Limb (tissue), 2 donors: ENCODE data around the gene EPB41.

Source experiments
- DNase-seq, 2 donors: peaks; one replicate each; pipeline ENCODE4 v3.0.0-alpha.2; 2016; ENCODE audit errors: extremely low spot score in 2 of 2

Gene EPB41

GRCh38 chr1:28890836-28891235 is 23.5 kb upstream of the EPB41 start:
- DNase-seq: no peak

- no peak for DNase-seq
Measured at GRCh38 chr1:28891256-28891655, 23.1 kb upstream of the EPB41 start.

DNA sequence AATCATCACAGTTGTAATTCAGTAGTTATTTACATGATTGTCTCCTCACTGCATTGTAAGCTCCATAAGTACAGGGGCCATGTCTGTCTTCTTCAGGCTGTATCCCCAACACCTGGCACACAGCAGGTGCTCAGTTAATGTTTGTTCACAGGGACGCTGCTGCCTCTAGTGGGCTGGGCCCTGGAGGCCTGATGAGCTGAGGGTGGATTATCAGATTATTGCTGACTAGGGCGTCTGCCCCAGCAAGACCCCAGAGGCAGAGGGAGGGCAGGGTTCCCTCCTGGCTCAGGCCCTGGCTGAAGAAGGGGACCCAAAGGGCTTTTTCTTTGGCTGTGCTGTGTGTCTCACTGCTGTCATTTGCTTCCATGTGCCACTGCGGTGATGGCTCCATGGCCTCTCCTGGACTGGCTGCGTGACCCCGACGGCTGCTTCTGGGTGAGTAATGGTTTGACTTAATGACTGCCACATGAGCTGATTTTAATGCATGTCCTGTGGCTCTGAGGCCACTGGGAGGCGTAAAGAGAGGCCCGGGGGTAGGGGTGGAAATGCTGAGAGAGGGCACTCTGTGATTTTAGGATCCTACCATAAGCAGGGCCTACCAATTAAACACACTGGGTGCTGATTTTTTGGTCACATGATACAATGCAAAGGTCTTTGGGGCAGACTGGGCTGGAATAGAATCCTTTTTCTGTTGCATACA is 20.8 kb upstream of the EPB41 start:
- DNase-seq: no peak

GRCh38 chr1:28894785-28895184 is 19.6 kb upstream of the EPB41 start:
- DNase-seq: no peak

DNA sequence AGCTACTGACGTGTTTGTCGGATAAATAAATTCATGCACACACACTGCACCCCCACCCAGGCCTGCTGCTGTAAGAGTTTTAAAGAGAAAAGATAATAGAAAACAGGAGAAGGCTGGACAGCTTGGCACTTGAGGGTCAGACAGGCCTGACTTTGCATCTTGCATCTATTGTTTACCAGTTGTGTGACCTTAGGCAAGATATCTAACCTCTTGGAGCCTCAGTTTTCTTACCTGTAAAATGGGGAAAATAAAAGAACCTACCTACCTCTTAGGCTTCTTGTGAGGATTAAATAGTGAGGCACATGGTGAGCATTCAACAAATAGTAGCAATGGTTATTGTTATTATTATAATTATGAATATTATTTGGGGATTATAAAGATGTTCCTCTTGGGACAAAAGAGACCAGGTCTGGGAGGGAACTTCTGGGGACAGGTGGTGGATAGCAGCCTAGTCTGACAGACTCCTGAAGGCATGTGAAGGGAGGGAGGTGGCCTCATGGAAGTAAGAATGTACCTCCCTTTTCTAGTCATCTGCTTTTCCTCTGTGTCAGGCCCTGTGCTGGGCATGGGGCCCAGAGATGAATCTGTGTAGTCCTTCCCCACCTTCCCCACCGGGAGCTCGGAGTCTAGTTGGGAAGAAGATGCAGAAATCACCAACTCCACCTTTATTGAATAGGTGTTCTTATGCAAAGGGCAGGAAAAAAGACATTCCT is 18.3 kb upstream of the EPB41 start:
- DNase-seq: no peak

DNA sequence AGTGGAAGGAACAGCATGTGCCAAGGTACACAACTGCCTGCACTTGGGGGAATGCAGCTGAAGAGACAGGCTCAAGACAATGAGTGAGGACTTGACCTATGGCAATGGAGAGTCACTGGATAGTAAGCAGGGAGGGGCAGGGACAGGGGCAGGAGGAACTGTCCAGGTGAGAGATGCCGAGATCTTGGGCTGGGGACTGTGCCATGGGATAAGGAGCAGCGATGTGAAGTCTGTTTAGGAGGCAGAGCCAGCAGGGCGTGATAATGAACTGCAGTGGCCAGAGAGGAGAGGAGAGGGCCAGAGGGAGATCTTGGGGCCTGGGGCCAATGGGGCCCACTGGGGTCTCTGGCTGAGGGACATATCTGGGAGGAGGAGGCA is 17.8 kb upstream of the EPB41 start:
- DNase-seq: no peak

DNA sequence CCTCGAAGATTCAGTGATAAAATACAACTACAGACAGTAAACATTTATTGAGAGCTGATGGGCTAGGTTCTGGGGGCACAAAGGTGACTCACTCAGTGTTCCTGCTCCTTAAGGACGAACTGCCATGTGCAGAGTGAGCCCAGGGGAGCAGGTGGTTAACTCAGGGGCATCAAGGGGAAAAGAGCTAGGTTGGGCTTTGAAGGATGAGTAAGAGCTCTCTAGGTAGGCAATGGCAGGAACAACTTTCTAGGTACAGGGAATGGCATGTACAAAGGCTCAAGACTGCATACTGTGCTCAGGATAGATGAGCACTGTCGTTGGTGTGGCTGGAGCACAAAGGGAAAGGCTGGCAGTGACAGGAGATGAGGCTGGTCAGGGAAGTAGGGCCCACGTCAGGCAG is 16.6 kb upstream of the EPB41 start:
- no peak for DNase-seq

DNA sequence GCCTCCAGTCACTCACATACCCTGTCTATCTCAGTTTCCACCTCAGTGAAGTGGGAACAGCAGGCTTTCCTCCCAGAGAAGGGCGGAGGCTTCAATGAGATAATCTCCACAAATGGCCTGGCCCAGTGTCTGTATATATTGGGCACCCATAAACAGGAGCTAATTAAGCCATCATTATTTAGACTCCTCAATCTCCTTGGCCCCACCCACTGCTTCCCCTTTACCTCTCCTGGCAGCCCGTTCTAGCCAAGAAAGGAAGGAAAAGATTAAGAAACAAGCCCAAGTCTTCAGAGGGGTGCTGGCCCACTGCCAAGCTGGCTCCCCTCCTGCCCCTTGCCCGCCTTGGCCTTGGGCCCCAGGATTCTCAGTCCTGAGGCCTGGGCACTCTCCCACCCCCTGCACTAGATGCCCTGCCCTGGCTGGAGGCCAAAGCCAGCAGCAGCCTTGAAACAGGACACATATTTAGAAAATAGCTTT is 15.9 kb upstream of the EPB41 start:
- no peak for DNase-seq

- DNase-seq: no peak
Measured at GRCh38 chr1:28899267-28899666, 15.1 kb upstream of the EPB41 start.

DNA sequence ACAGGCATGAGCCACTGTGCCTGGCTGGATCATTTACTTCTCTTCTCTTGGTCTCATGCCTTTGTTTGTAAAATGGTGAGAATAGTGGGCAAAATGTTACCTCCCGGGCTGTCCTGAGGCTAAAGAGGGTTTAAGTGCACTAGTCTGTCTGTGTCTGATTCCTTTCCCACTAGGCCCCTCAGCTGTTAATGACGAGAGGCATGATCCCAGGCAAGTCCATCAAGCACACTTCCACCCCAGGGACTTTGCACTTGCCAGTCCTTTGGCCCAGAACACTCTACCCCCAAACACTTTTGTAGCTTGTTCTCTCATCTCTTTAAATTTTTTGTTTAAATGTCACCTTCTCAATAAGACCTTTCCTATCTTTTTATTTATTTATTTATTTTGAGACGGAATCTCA is 13.8 kb upstream of the EPB41 start:
- DNase-seq: no peak

- DNase-seq: no peak
Measured at GRCh38 chr1:28902738-28903137, 11.6 kb upstream of the EPB41 start.

DNA sequence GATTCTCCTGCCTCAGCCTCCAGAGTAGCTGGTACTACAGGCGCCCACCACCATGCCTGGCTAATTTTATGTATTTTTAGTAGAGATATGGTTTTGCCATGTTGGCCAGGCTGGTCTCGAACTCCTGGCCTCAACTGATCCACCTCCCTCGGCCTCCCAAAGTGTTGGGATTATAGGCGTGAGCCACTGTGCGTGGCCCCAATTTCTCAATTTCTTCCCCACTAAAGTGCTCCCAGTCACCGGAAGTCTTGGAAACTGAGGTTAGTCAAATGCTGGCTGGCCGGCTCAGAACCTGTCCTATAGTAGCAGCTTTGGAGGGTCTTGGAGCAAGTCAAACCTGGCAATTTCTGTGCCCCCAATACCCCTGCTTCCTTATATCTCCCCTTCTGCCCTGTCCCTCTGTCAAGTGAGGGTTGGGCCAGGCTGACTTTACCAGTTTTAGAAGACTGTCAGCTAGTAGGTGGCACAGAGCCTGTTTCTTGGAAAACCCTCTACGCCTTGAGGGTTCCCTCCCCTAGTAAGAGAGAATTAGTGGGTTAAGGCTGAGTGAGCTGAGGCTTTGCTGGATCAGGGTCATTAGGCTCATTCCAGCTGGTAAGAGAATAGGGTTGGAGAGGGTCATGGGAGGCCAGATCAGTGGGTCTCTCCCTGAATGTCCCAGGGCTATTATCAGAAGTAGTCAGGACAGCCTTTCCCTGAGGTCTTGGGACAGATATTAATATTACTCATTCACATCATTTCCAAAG is 8.3 kb upstream of the EPB41 start:
- no peak for DNase-seq

GRCh38 chr1:28909198-28909597 is 5.2 kb upstream of the EPB41 start:
- DNase-seq: no peak

DNA sequence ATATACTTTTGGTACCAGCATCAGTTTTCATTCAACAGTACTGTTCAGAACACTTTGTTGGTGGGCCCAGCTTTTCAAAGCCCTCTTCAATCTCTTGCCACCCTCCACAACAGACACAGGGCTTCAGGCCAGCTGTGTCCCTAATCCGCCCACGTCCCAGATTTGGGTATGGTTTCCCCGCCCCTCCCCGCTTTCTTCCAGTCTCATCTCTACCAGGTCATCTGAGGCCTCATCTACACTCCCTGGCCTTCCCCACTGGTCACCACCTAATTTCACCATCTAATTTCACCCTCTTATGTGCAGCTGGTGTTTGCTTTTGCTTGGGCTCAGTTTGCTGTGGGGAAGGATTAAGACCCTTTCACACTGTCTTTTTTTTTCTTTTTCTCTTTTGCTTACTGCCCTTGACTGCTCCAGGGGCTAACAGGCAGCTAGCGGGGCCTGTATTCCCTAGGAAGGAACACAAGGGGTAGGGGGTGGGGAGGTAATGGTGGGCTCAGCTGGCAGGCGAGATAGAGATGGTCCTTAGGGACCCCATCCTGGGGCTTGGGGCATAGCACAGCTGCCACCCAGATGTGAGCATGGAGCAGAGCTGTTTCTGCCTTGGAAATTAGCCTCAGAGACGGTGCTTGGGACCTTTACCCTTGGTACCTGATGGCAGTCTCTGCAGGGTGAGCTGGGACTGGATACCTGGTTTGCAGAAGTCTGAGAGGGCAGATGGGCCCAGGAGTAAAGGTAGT is 3.8 kb upstream of the EPB41 start:
- DNase-seq: no peak

- no peak for DNase-seq
Measured at GRCh38 chr1:28913786-28914227, 562 bp upstream of the EPB41 start.

- DNase-seq: peak in 1 of 2 donors; percentile 21
Measured at GRCh38 chr1:28915031-28915895, 894 bp downstream of the EPB41 start.

GRCh38 chr1:28917757-28918118 is 3.4 kb downstream of the EPB41 start:
- no peak for DNase-seq

GRCh38 chr1:28921286-28921869 is 7.0 kb downstream of the EPB41 start:
- DNase-seq: no peak

DNA sequence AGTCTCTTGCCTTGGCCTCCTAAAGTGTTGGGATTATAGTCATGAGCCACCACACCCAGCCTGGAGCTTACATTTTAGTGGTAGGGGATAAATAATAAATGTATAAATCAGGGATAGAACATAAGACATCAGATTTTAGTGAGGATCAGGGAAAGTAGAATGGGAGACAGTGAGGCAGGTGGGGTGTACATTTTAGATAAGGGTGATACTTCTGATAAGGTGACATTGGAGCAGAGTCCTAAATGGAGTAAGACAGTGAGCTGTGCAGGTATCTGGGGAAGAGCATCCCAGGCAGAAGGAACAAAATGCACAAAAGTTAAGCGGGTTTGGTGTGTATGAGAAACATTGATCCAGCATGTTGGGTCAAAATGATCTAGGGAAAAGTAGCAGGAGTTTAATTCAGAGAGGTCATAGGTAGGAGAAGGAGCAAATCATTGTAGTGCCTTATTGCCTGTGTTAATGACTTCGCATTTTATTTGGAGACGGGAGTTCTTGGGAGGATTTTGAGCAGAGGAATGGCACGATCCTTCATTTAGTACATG is 11.1 kb downstream of the EPB41 start:
- DNase-seq: no peak

- DNase-seq: peak in 1 of 2 donors; percentile 35
Measured at GRCh38 chr1:28926629-28927265, 12.4 kb downstream of the EPB41 start.
